Activated T-helper 1 cell treated with anti-CD3 and anti-CD28 coated beads, Interleukin-12 subunit alpha, Interleukin-12 subunit beta, Interleukin-2, Interleukin-4 antibody, amounts not matched to agents 30 ng/mL and 10 ng/mL and 1 ng/mL, durations not matched to agents 14 hours and 24 hours and 36 hours (primary cell): Measurements from ENCODE around the gene FADS6. TPM values are rescaled to one million over a fixed set of nuclear protein-coding genes. Genes with fewer than 3 reads are reported as not detected.

ENCODE experiments used
- DNase-seq: peaks from one replicate; pipeline ENCODE4 v3.0.0; 2021; ENCODE audit warnings: low spot score
- H3K27ac Mint-ChIP-seq: one replicate; pipeline ENCODE4 v1.8.0; 2021; ENCODE audit warnings: mild to moderate bottlenecking, mixed read lengths
- H3K27me3 Mint-ChIP-seq: one replicate; pipeline ENCODE4 v1.8.0; 2022; ENCODE audit warnings: mild to moderate bottlenecking, moderate library complexity, mixed read lengths; ENCODE audit not compliant: insufficient read depth
- H3K36me3 Mint-ChIP-seq: one replicate; pipeline ENCODE4 v1.8.0; 2021; ENCODE audit warnings: low read depth, mixed read lengths
- H3K4me1 Mint-ChIP-seq: one replicate; pipeline ENCODE4 v1.8.0; 2021; ENCODE audit warnings: low read depth, mixed read lengths
- H3K4me3 Mint-ChIP-seq: one replicate; pipeline ENCODE4 v1.8.0; 2021; ENCODE audit warnings: mild to moderate bottlenecking, moderate library complexity, mixed read lengths
- H3K9me3 Mint-ChIP-seq: one replicate; pipeline ENCODE4 v1.8.0; 2021; ENCODE audit warnings: mixed read lengths
- intact Hi-C: fragments of 100-400 bp; cut with micrococcal nuclease; formaldehyde crosslinking; loops from one replicate; pipeline ENCODE4 v1.15.1; 2024
- total RNA-seq: library from RNA; stranded (reverse); gene quantifications from 2 replicates; pipeline ENCODE4 v1.2.3, GENCODE V29; 2022

Gene FADS6
- total RNA-seq, 1 donor from 2014 or later: not detected

- H3K4me3 Mint-ChIP-seq: no peak within 1 kb of the TSS
- H3K36me3 Mint-ChIP-seq: no peaks in the 10 kb centered on the region
- intact Hi-C loops: no loop called here
- H3K4me1 Mint-ChIP-seq: no peaks in the 10 kb centered on the region
- H3K9me3 Mint-ChIP-seq: no peaks in the 10 kb centered on the region
- H3K27ac Mint-ChIP-seq: no peak within 1 kb of the TSS
- no peak for DNase-seq
- H3K27me3 Mint-ChIP-seq: peaks cover 51% of the 10 kb centered on the region
These were observed 31.0 kb upstream of the FADS6 start, which contains the start of gene OTOP2 for GRCh38 chr17:74924250-74924948. TSS of gene OTOP2 (plus strand) at chr17:74924273. CDS start at chr17:74924633, 360 bp downstream.

GRCh38 chr17:74923538-74924249 is 30.3 kb upstream of the FADS6 start:
- no peaks in the 10 kb centered on the region for H3K4me1 Mint-ChIP-seq
- intact Hi-C loops: loop anchor here (1.0 kb wide), 1 partner anchor 35 kb away; no protein-coding TSS in a partner anchor
- no peaks in the 10 kb centered on the region for H3K9me3 Mint-ChIP-seq
- H3K36me3 Mint-ChIP-seq: no peaks in the 10 kb centered on the region
- H3K4me3 Mint-ChIP-seq: no peak overlapping the region
- peaks cover 51% of the 10 kb centered on the region for H3K27me3 Mint-ChIP-seq
- H3K27ac Mint-ChIP-seq: no peak overlapping the region
- DNase-seq: peak; percentile 57

- no peak for DNase-seq
- H3K36me3 Mint-ChIP-seq: no peaks in the 10 kb centered on the region
- no peaks in the 10 kb centered on the region for H3K9me3 Mint-ChIP-seq
- H3K4me3 Mint-ChIP-seq: no peak within 1 kb of the TSS
- peaks cover 51% of the 10 kb centered on the region for H3K27me3 Mint-ChIP-seq
- no peaks in the 10 kb centered on the region for H3K4me1 Mint-ChIP-seq
- no peak within 1 kb of the TSS for H3K27ac Mint-ChIP-seq
- intact Hi-C loops: loop anchor here (1.0 kb wide), 1 partner anchor 35 kb away; no protein-coding TSS in a partner anchor
These were observed 29.5 kb upstream of the FADS6 start, which contains the start of gene USH1G for GRCh38 chr17:74922694-74923537. TSS of gene USH1G (minus strand) at chr17:74923255. CDS start at chr17:74923073, 182 bp downstream.

GRCh38 chr17:74922172-74922571 is 28.7 kb upstream of the FADS6 start:
- Mint-ChIP-seq H3K36me3 (no peaks in the 10 kb centered on the region), H3K27ac (no peak overlapping the region), H3K27me3 (peaks cover 47% of the 10 kb centered on the region), H3K4me1 (no peaks in the 10 kb centered on the region), H3K9me3 (no peaks in the 10 kb centered on the region), H3K4me3 (no peak overlapping the region)
- intact Hi-C loops: no loop called here
- DNase-seq: no peak

GRCh38 chr17:74921769-74922168 is 28.3 kb upstream of the FADS6 start:
- no peaks in the 10 kb centered on the region for H3K9me3 Mint-ChIP-seq
- no peaks in the 10 kb centered on the region for H3K36me3 Mint-ChIP-seq
- H3K27ac Mint-ChIP-seq: no peak overlapping the region
- H3K4me1 Mint-ChIP-seq: no peaks in the 10 kb centered on the region
- intact Hi-C loops: no loop called here
- no peak overlapping the region for H3K4me3 Mint-ChIP-seq
- peaks cover 44% of the 10 kb centered on the region for H3K27me3 Mint-ChIP-seq
- DNase-seq: no peak

- Mint-ChIP-seq H3K27ac (no peak overlapping the region), H3K4me1 (no peaks in the 10 kb centered on the region), H3K9me3 (no peaks in the 10 kb centered on the region), H3K4me3 (no peak overlapping the region), H3K27me3 (peaks cover 39% of the 10 kb centered on the region), H3K36me3 (no peaks in the 10 kb centered on the region)
- intact Hi-C loops: no loop called here
- DNase-seq: no peak
These were observed 27.7 kb upstream of the FADS6 start for GRCh38 chr17:74921026-74921681.

GRCh38 chr17:74920642-74921025 is 27.2 kb upstream of the FADS6 start:
- Mint-ChIP-seq H3K4me3 (no peak overlapping the region), H3K27ac (no peak overlapping the region), H3K36me3 (no peaks in the 10 kb centered on the region), H3K9me3 (no peaks in the 10 kb centered on the region), H3K4me1 (no peaks in the 10 kb centered on the region), H3K27me3 (peaks cover 33% of the 10 kb centered on the region)
- intact Hi-C loops: no loop called here
- DNase-seq: no peak

- intact Hi-C loops: no loop called here
- H3K36me3 Mint-ChIP-seq: no peaks in the 10 kb centered on the region
- no peaks in the 10 kb centered on the region for H3K9me3 Mint-ChIP-seq
- H3K27me3 Mint-ChIP-seq: peaks cover 30% of the 10 kb centered on the region
- H3K4me3 Mint-ChIP-seq: no peak overlapping the region
- H3K4me1 Mint-ChIP-seq: no peaks in the 10 kb centered on the region
- no peak overlapping the region for H3K27ac Mint-ChIP-seq
- DNase-seq: no peak
These were observed 26.8 kb upstream of the FADS6 start for GRCh38 chr17:74920306-74920620.

GRCh38 chr17:74919440-74920305 is 26.2 kb upstream of the FADS6 start:
- Mint-ChIP-seq H3K36me3 (no peaks in the 10 kb centered on the region), H3K27me3 (peaks cover 24% of the 10 kb centered on the region), H3K9me3 (no peaks in the 10 kb centered on the region), H3K4me3 (no peak overlapping the region), H3K4me1 (no peaks in the 10 kb centered on the region), H3K27ac (no peak overlapping the region)
- intact Hi-C loops: no loop called here
- DNase-seq: no peak

- intact Hi-C loops: no loop called here
- Mint-ChIP-seq H3K4me1 (no peaks in the 10 kb centered on the region), H3K27ac (no peak overlapping the region), H3K27me3 (peaks cover 22% of the 10 kb centered on the region), H3K4me3 (no peak overlapping the region), H3K9me3 (no peaks in the 10 kb centered on the region), H3K36me3 (no peaks in the 10 kb centered on the region)
- no peak for DNase-seq
These were observed 25.5 kb upstream of the FADS6 start for GRCh38 chr17:74918906-74919305.

GRCh38 chr17:74917430-74917829 is 24.0 kb upstream of the FADS6 start:
- no peak for DNase-seq
- intact Hi-C loops: no loop called here
- no peak overlapping the region for H3K27ac Mint-ChIP-seq
- peaks cover 21% of the 10 kb centered on the region for H3K27me3 Mint-ChIP-seq
- no peaks in the 10 kb centered on the region for H3K9me3 Mint-ChIP-seq
- no peaks in the 10 kb centered on the region for H3K36me3 Mint-ChIP-seq
- H3K4me3 Mint-ChIP-seq: no peak overlapping the region
- no peaks in the 10 kb centered on the region for H3K4me1 Mint-ChIP-seq

GRCh38 chr17:74916851-74917199 is 23.4 kb upstream of the FADS6 start:
- Mint-ChIP-seq H3K4me3 (no peak overlapping the region), H3K27me3 (peaks cover 17% of the 10 kb centered on the region)
- intact Hi-C loops: no loop called here

More at GRCh38 chr17:74916851-74917199, 23.4 kb upstream of the FADS6 start:
- DNase-seq: no peak
- Mint-ChIP-seq H3K4me1 (no peaks in the 10 kb centered on the region), H3K9me3 (no peaks in the 10 kb centered on the region), H3K27ac (no peak overlapping the region), H3K36me3 (no peaks in the 10 kb centered on the region)
